AML-193 (cell line): ENCODE data around the gene ENAH.

Source experiments
- DNase-seq, 2 experiments: peaks; one replicate each; lab custom pipeline; 2025; lab: John Stamatoyannopoulos, UW

The ENAH gene

GRCh38 chr1:225602590-225603206 lies 50.2 kb downstream of the ENAH start:
- no peak for DNase-seq

DNA sequence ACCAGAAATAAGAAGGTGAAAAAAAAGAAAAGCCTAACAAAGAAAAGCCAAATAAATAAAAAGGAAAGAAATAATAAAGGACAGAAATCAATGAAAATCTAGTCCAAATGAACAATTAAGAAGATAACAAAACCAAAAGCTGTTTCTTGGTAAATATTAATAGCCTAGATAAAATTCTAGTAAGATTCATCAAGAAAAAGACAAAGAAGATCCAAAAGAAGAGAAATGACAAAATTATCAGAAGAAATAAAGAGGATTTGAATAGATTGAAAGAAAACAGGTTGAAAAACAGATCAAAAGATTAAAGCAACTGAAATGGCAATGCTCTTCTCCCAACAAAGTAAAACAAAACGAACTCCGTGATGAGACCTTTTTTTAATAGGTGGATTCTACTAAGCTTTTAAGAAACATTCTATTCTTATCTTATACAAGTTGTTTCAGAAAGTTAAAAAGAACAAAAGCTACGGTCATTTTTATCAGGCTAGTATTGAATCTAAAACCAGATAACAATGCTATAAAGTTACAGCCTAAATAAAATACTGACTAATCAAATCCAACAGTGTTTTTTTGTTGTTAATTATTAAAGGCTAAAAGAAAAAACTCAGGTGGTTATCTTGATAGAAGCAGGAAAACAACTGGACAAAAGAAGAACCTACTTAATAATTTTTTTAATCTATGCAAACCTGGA lies 50.9 kb downstream of the ENAH start:
- no peak for DNase-seq

DNA sequence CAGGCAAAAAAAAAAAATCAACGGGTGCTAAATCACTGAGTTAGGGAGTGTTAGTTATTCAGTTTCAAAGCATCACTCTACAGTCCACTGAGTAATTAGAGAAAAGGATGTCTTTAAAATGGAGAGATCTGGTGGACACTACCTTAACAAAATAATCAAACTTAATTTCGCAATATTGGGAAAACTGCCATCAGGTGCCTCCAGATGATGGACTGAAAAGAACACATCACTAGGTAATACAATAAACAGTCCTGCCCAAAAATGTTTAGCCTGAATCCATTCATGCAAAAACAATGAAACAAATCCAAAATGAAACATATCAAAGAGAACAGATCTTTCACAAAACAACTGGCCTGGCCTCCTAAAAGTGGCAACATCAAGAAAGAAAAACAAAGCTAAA lies 54.1 kb downstream of the ENAH start:
- no peak for DNase-seq

GRCh38 chr1:225597926-225598575 lies 54.9 kb downstream of the ENAH start:
- DNase-seq = no peak

GRCh38 chr1:225596736-225597135 lies 56.2 kb downstream of the ENAH start:
- DNase-seq = no peak

- no peak for DNase-seq
Measured at GRCh38 chr1:225595974-225596551, 56.9 kb downstream of the ENAH start.

GRCh38 chr1:225595452-225595851 lies 57.5 kb downstream of the ENAH start:
- no peak for DNase-seq

DNA sequence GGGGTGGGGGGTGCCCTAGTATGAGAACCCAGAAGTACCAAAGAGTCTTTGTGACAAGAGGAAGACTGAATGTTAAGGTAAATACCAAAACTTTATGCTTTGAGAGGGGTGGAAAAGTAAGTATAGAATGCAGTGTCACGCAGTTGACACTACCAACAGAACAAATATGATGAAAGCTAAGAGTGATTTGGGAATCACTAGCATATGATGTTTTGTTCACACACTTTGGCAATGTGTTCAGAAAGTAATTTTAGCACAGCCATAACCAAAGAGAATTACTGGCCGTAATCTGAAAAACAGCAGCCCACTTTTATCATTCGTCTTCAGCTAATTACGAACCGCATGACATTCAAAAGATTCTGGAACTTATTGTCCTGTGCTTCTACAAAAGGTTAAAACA lies 59.5 kb downstream of the ENAH start:
- DNase-seq = no peak

- DNase-seq = no peak
Measured at GRCh38 chr1:225592362-225593025, 60.4 kb downstream of the ENAH start.

- DNase-seq = no peak
Measured at GRCh38 chr1:225587310-225587709, 65.6 kb downstream of the ENAH start.

GRCh38 chr1:225581186-225581585 lies 71.7 kb downstream of the ENAH start:
- DNase-seq = no peak

DNA sequence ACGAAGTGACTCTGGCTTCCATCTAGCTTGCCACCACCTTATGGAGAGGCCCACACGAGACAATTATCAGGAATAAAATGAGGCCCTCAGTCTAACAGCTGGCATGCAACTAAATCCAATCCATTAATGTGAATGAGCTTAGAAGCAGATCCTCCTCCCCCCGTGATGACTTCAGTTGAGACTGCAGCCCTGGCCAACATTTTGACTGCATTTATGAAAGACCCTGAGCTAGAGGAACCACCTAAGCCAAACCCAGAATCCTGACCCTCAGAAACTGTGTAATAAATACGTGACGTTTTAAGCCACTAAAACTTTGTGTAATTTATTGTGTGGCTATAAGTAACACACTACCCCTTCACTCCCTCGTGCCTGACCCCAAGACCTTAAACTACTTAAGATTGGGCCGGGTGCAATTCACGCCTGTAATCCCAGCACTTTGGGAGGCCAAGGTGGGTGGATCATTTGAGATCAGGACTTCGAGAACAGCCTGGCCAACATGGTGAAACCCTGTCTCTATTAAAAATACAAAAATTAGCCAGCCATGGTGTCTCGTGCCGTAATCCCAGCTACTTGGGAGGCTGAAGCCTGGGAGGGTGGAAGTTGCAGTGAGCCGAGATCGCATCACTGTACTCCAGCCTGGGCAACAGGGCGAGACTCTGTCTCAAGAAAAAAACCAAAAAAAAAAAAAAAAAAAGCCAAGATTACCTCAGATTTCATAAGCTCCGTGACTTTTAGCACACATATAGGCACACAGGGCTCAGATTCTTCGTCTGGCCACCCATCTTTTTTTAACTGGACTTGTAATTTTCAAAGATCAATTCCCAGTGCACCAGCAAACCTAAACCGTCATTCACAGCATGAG lies 72.5 kb downstream of the ENAH start:
- DNase-seq = no peak

- no peak for DNase-seq
Measured at GRCh38 chr1:225578251-225578977, 74.5 kb downstream of the ENAH start.

GRCh38 chr1:225577241-225577640 lies 75.7 kb downstream of the ENAH start:
- DNase-seq = no peak

DNA sequence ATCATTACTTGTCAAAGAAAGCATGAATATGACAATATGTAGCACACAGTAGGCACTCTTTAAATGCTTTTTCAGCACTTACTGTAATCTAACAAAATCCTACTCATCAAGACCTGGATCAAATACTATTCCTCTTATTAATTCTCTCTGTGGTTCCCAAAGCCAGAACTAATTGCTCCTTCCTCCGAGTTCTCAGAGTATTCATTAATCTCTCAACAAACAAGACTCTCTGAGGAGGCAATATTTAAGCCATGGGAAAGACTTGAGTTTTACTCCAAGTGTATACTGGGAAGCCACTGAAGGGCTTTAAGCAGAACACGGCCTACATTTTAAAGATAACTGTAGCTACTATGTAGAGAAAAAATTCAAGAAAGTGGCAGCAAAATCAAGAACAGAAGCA lies 79.7 kb downstream of the ENAH start:
- no peak for DNase-seq

GRCh38 chr1:225572422-225572821 lies 80.5 kb downstream of the ENAH start:
- DNase-seq = no peak

GRCh38 chr1:225567789-225568188 lies 85.1 kb downstream of the ENAH start:
- no peak for DNase-seq

GRCh38 chr1:225565847-225566246 lies 87.1 kb downstream of the ENAH start:
- peak in 1 of 2 experiments; percentile 4 for DNase-seq

DNA sequence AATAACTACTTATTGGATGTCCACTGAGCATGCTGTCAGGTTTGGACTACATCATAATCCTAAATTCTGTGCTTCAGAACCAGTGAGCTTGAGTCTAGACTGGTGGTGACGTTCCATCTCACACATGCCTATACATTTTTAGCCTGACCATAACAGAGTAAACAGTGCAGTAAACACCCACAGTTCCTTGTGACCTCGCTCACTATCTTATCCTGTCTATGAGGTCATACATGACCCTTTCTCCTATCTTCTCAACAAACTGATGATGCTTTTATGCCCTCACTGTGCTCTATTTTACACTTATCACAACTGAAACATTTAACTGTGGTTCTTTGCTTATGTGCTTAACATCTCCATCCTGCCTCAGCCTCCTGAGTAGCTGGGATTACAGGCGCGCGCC lies 91.2 kb downstream of the ENAH start:
- no peak for DNase-seq

DNA sequence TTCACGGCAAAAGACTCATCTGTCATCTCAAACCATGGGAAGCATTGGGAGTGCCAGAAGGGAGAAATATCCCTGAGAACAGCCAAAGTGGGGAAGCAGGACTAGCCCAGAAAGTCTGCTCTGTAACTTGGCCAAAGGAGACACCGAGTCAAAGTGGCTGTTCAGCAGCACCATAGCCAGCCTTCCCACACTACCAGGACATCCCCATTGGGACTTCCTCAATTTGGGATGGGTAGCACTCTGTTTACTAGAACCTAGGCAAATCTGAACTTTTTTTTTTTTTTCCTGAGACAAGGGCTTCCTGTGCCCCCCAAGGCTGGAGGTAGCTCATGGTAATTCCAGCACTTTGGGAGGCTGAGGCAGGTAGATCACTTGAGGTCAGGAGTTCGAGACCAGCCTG lies 93.0 kb downstream of the ENAH start:
- DNase-seq = no peak

GRCh38 chr1:225559326-225559725 lies 93.6 kb downstream of the ENAH start:
- DNase-seq = no peak
